GM12872 (cell line): Measurements from ENCODE around the gene MADCAM1.
A peak's percentile ranks its signal among the peaks of the same experiment; 100 is the strongest.

ENCODE experiments used
- CTCF ChIP-seq: IDR thresholded peaks from 3 replicates; pipeline ENCODE4 v1.5.1; 2011; ENCODE audit warnings: low read depth, mild to moderate bottlenecking, low read length, moderate library complexity; ENCODE audit not compliant: insufficient read depth

MADCAM1 gene

GRCh38 chr19:543910-544608 lies 47.8 kb downstream of the MADCAM1 start, which contains the start of gene GZMM:
Gene GZMM, plus strand, starts transcription at chr19:544053. Its CDS starts 19 bp downstream, at chr19:544072.
- TF ChIP-seq CTCF, result no peak

DNA sequence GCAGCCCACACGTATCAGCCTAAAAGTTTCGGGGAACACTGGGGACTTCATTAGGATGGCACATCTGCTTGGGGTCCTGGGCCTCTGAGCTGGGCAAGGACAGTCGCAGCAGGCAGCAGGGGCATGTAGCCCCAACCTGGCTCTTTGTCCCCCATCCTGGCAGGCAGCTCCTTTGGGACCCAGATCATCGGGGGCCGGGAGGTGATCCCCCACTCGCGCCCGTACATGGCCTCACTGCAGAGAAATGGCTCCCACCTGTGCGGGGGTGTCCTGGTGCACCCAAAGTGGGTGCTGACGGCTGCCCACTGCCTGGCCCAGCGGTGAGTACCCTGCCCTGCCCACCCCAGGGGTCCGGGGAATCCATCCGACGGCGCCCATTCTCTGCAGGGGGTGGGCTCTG lies 50.8 kb downstream of the MADCAM1 start:
- TF ChIP-seq CTCF, result no peak

- 0 out of 3 replicates have a peak, but pooled peaks have one; percentile 11 for TF ChIP-seq CTCF
Measured at GRCh38 chr19:547836-548720, 51.8 kb downstream of the MADCAM1 start.

- TF ChIP-seq CTCF, result no peak
Measured at GRCh38 chr19:548886-549830, 52.9 kb downstream of the MADCAM1 start.

- no peak for TF ChIP-seq CTCF
Measured at GRCh38 chr19:554817-555216, 58.5 kb downstream of the MADCAM1 start.
